ENCODE measurements around the gene SDK2. TPM values are rescaled to one million over a fixed set of nuclear protein-coding genes. Genes with fewer than 3 reads are reported as not detected.

Gene SDK2
- total and polyA plus RNA-seq, 2 of the 8 experiments (the other 6 are each of a cell fraction or from before 2014, with no cell fraction given) = 3.9 to 4.1 TPM

DNA sequence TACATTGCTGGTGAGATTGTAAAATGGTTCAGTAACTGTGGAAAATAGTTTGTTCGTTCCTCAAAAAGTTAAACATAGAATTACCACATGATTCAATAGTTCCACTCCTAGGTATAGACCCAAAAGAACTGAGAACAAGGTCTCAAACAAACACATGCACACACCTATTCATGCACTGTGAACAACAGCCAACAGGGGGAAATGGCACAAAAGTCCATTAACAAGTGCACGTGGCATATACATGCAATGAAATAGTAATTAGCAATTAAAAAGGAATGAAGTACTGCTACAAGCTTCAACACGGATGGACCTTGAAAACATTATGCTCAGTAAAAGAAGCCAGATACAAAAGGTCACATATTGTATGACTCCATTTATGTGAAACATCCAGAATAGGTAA, 23.8 kb downstream of the SDK2 start:
- Histone ChIP-seq H3K9ac (replicated peaks in 1 of 4; ENCODE audit: extremely low read depth in 1 of 4, low read depth in 3 of 4, low read length in 3 of 4) (no peak overlapping the region), H2BK5ac (ENCODE audit: low read depth, low read length) (no peak overlapping the region), H3K14ac (ENCODE audit: insufficient read length) (no peak overlapping the region), H4K8ac (ENCODE audit: extremely low read depth, insufficient read depth, low read length) (no peak overlapping the region), H3K56ac (replicated peaks; ENCODE audit: insufficient read length, low read depth, low read length) (no peak overlapping the region), H3K79me2 (ENCODE audit: control insufficient read depth in 1 of 2, insufficient read depth in 2 of 2, low read length in 2 of 2) (peaks cover 3 to 4% of the 10 kb centered on the region in 2 experiments; a peak in 2 of 4 replicates), H4K91ac (replicated peaks; ENCODE audit: insufficient read length, low read length) (no peak overlapping the region), H2BK120ac (replicated peaks; ENCODE audit: low read depth, low read length) (no peak overlapping the region), H3K4me3 (ENCODE audit: extremely low read depth in 1 of 4, insufficient read depth in 2 of 4, low read depth in 3 of 4, low read length in 4 of 4) (no peak overlapping the region), H4K20me1 (replicated peaks in 1 of 2; ENCODE audit: control insufficient read depth in 1 of 2, insufficient read depth in 2 of 2, low read length in 2 of 2) (no peaks in the 10 kb centered on the region), H3K9me3 (ENCODE audit: insufficient read depth in 2 of 2, low read depth in 1 of 2, low read length in 1 of 2) (peaks cover 4% of the 10 kb centered on the region in 2 experiments; a peak in 2 of 4 replicates), H3K4ac (replicated peaks; ENCODE audit: insufficient read length, low read depth, low read length) (no peak overlapping the region), H4K5ac (ENCODE audit: insufficient read length, low read depth, low read length) (no peak overlapping the region), H2BK20ac (ENCODE audit: low read length) (no peak overlapping the region), H2AFZ (ENCODE audit: low read length) (no peak overlapping the region), H3K4me1 (replicated peaks in 1 of 4; ENCODE audit: control insufficient read depth in 3 of 4, insufficient read depth in 4 of 4, low read length in 3 of 4) (peaks cover 8 to 33% (median 23%) of the 10 kb centered on the region in 4 experiments), H2BK12ac (ENCODE audit: low read depth, low read length) (no peak overlapping the region), H3K79me1 (ENCODE audit: low read depth, low read length) (no peaks in the 10 kb centered on the region), H3K18ac (ENCODE audit: extremely low read depth, low read length) (no peak overlapping the region), H3K27ac (ENCODE audit: low read depth, low read length) (no peak overlapping the region), H2AK5ac (ENCODE audit: low read depth, low read length) (no peak overlapping the region), H3K27me3 (replicated peaks in 1 of 4; ENCODE audit: control insufficient read depth in 3 of 4, extremely low read depth in 1 of 4, insufficient read depth in 3 of 4, low read length in 3 of 4) (no peaks in the 10 kb centered on the region; a peak in 1 of 7 replicates), H3K23me2 (ENCODE audit: low read depth, low read length) (no peaks in the 10 kb centered on the region), H3K23ac (ENCODE audit: insufficient read length) (no peak overlapping the region), H3K4me2 (ENCODE audit: insufficient read depth in 1 of 2, low read depth in 2 of 2, low read length in 2 of 2) (no peak overlapping the region), H2BK15ac (ENCODE audit: low read length) (no peak overlapping the region), H3K36me3 (ENCODE audit: control insufficient read depth in 2 of 4, insufficient read depth in 4 of 4, low read length in 3 of 4) (no peaks in the 10 kb centered on the region)
- 93% methylated on average over 3 of the region's 3 CpGs; no CpG with 5 or more reads in 1 of the 2 experiments for WGBS, 2 experiments (ENCODE audit: extremely low coverage in 1 of 2, insufficient coverage in 1 of 2, insufficient read length in 1 of 2, insufficient replicate concordance in 2 of 2, low coverage in 1 of 2, low lambda C conversion rate in 2 of 2, missing lambda C conversion rate in 1 of 2)
- FAIRE-seq = no peak
- ChIA-PET POLR2A (ENCODE audit: partially characterized antibody) (no interaction called here), CTCF (ENCODE audit: partially characterized antibody) (interaction anchor here (0.9 kb wide), 1 partner anchor 157 kb away, joined by 3 read pairs; no protein-coding TSS in a partner anchor)
- no peak for DNase-seq (ENCODE audit: low read depth in 1 of 2, low spot score in 2 of 2)
- TF ChIP-seq SP2 (IDR thresholded peaks at IDR 0.05; ENCODE audit: low read length) = no peak
